Measurements from ENCODE around the gene FOXS1.

FOXS1 gene

DNA sequence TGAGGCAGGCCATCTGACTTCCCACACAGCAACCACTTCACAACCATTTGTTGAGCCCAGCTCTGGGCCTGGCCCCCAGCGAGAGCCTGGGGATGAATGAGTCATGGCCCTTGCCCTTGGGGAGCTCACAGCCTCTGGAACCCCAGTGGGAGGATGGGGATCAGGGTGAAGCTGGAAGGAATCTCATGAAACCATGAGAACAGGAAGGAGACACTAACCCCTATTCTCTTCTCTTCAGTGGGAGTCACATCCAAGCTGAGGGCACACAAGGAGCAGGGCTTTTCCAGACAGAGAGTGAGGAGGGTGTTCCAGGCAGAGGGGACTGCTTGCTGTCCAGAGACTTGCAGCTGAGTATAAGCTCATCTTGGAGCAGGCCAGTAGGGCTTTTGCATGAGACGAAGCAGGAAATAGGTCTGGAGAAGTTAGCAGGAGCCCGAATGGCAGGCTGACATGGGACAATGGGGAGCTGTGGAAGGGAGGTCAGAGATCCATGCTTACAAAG is 7.5 kb downstream of the FOXS1 start:
- TF ChIP-seq, protein P1, sequence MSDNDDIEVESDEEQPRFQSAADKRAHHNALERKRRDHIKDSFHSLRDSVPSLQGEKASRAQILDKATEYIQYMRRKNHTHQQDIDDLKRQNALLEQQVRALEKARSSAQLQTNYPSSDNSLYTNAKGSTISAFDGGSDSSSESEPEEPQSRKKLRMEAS (IDR thresholded peaks at IDR 0.05), result no peak
- TF ChIP-seq ZBTB7A (IDR thresholded peaks at IDR 0.05; ENCODE audit: low read depth) (no peak), FOXM1 (IDR thresholded peaks at IDR 0.05; ENCODE audit: borderline replicate concordance, low read depth) (no peak), TCF12 (IDR thresholded peaks at IDR 0.05; ENCODE audit: low read depth) (no peak), CEBPB (IDR thresholded peaks at IDR 0.05) (no peak), RAD21 (IDR thresholded peaks at IDR 0.05; ENCODE audit: low read depth) (no peak), TAF1 (IDR thresholded peaks at IDR 0.05; ENCODE audit: low read depth) (no peak), TEAD4 (IDR thresholded peaks at IDR 0.05) (no peak), EGR1 (IDR thresholded peaks at IDR 0.05) (no peak)
- TF ChIP-seq, protein P2, sequence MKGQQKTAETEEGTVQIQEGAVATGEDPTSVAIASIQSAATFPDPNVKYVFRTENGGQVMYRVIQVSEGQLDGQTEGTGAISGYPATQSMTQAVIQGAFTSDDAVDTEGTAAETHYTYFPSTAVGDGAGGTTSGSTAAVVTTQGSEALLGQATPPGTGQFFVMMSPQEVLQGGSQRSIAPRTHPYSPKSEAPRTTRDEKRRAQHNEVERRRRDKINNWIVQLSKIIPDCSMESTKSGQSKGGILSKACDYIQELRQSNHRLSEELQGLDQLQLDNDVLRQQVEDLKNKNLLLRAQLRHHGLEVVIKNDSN (IDR thresholded peaks at IDR 0.05), result no peak

DNA sequence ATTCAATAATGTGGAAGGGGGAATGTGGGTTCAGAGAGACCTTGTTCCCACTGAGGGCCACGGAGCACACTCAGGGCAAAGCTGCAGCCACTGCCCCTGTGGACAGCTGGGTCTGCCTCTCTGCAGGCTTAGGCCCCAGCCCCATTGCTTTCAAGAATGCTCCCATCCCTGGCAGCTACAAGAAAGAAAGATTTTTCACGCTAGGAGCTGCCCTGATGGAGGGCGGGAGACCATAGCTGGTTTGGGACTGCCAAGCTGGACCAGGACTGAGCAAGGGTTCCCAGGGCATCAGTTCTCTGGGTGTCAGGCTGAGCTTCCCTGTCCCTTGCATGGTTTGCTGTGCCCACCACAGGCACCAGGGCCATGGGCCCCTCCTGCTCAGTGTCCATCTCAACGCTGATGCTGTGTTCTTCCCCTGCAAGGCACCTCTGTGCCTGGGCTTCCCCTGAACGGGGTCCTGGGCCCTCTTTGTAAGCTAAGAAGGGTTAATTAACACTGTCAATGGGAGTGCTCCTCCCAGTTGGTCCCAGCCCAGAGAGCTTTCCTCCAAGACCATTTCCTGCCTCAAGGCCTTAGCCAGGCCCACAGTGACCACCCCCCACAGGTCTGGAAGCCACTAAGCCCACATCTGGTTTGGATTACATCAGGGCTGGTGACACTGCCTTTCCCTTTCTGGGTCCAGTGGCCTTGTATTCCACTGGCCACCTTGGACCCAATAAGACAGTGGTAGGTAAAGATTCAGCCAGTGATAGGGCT is 8.4 kb downstream of the FOXS1 start:
- TF ChIP-seq TCF12 (IDR thresholded peaks at IDR 0.05; ENCODE audit: low read depth) (peak; percentile 22; the same call in 1 of the 2 replicates), EP300 (IDR thresholded peaks at IDR 0.05; ENCODE audit: borderline replicate concordance) (no peak), EGR1 (IDR thresholded peaks at IDR 0.05) (no peak), TEAD4 (IDR thresholded peaks at IDR 0.05) (no peak)

DNA sequence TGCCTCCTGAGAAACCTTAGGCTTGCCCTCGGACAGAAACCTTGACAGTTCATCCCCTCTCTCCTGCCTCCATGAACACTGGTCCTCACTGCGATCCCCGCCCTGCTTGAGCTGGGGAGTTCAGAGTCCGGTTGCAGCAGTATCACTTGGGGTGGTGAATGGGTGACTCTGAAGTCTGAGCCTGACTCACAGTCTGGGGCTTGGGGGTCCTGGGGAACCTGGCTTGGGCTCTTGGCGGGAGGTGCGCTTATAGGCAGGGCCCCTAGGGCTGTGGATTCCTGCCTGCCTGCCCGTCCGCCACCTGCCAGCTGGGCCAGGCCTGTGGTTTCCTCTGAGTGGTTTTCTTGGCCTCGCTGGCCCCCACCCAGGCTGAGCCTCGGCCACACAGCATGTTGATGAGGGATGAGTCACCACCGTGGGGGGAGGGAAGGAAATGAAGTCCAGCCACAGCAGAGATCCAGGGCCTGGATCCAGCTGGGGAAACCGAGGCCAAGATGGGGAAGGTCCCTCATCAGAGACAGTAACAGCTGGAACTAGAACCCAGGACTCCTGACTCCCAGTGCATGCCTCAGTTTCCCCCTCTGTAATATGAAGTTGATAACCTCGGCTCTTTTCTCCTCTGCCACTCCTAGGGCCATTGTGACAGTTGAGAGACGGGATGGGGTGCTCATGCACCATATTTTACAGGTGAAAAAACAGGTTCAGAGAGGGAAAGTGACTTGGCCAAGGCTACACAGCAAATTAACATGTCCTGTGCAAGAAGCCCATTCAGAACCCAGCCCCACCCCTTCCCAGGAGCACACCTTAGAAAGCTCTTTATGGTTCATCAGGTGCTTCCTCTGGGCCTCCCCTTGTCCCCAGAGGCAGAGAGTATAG is 9.2 kb downstream of the FOXS1 start:
- TF ChIP-seq FOXM1 (IDR thresholded peaks at IDR 0.05; ENCODE audit: borderline replicate concordance, low read depth) (peak; percentile 58; the same call in 1 of the 2 replicates), EP300 (IDR thresholded peaks at IDR 0.05; ENCODE audit: borderline replicate concordance) (peak; percentile 86), TCF12 (IDR thresholded peaks at IDR 0.05; ENCODE audit: low read depth) (peak; percentile 94), ZBTB7A (IDR thresholded peaks at IDR 0.05; ENCODE audit: low read depth) (peak; percentile 78; the same call in 1 of the 2 replicates), CREB1 (IDR thresholded peaks at IDR 0.05; ENCODE audit: low read depth) (no peak), TEAD4 (IDR thresholded peaks at IDR 0.05) (peak; percentile 56; the same call in 1 of the 2 replicates), TAF1 (IDR thresholded peaks at IDR 0.05; ENCODE audit: low read depth) (no peak), YY1 (IDR thresholded peaks at IDR 0.05; ENCODE audit: low read depth) (no peak), NFIC (IDR thresholded peaks at IDR 0.05) (peak; percentile 82)
- TF ChIP-seq, protein P1 (IDR thresholded peaks at IDR 0.05), result peak; percentile 80

DNA sequence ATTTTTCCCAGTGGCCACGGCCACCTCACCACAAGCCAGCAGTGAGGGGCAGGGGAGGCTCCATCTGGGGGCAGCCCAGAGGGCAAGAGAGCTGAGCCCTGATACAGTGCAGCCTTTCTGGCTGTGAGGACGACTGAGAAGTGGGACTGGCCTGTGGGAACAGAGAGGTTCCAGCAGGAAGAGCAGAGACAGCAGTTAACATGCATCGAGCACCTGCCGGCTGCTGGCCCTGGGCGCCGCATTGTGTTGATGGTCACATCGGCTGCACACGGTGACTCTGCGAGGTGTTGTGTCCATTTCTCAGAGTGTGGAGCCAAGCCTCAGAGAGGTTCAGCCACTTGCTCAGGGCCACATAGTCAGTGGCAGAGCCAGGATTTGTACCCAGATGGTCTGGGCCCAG is 9.8 kb downstream of the FOXS1 start:
- TF ChIP-seq RAD21 (IDR thresholded peaks at IDR 0.05; ENCODE audit: low read depth), result no peak
- TF ChIP-seq NFIC (IDR thresholded peaks at IDR 0.05), result no peak
- no peak for TF ChIP-seq EGR1 (IDR thresholded peaks at IDR 0.05)
- TF ChIP-seq EP300 (IDR thresholded peaks at IDR 0.05; ENCODE audit: borderline replicate concordance), result no peak
- no peak for TF ChIP-seq FOXM1 (IDR thresholded peaks at IDR 0.05; ENCODE audit: borderline replicate concordance, low read depth)
- TF ChIP-seq CREB1 (IDR thresholded peaks at IDR 0.05; ENCODE audit: low read depth), result no peak
- no peak for TF ChIP-seq TAF1 (IDR thresholded peaks at IDR 0.05; ENCODE audit: low read depth)
- TF ChIP-seq CEBPB (IDR thresholded peaks at IDR 0.05), result no peak
- TF ChIP-seq, protein P2 (IDR thresholded peaks at IDR 0.05), result no peak
- TF ChIP-seq, protein P1 (IDR thresholded peaks at IDR 0.05), result no peak
- no peak for TF ChIP-seq TCF12 (IDR thresholded peaks at IDR 0.05; ENCODE audit: low read depth)

DNA sequence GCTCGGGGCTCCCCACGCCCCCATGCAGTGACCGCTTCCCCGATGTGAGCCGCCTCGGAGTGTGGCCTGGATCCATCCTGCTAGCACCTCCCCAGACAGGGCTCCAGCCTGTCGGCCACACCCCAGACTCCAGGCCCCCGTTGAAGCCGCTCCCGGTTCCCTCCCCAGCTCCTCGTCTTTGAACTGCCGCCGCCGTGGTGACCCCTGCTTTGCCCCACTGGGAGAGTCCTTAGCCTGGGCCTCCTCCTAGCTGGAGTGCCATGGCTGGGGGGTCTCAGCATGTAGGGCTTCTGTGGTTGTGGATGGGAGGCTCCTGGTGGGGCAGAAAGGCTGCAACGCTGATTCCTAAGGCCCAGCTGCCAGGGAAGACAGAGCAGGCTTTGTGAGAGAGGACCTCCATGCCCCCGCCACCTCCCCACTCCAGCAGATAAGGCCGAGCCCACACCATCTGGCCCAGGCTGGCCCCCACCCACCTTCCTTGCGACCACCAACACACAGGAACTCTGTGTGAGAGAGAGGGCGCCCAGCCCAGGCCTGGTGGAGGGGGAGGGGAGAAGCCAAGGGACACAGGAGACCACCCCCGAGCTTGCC is 11.4 kb downstream of the FOXS1 start:
- TF ChIP-seq RAD21 (IDR thresholded peaks at IDR 0.05; ENCODE audit: low read depth) (no peak), NFIC (IDR thresholded peaks at IDR 0.05) (no peak), TEAD4 (IDR thresholded peaks at IDR 0.05) (no peak), TCF12 (IDR thresholded peaks at IDR 0.05; ENCODE audit: low read depth) (no peak), EGR1 (IDR thresholded peaks at IDR 0.05) (no peak), TAF1 (IDR thresholded peaks at IDR 0.05; ENCODE audit: low read depth) (no peak), FOXM1 (IDR thresholded peaks at IDR 0.05; ENCODE audit: borderline replicate concordance, low read depth) (no peak), CEBPB (IDR thresholded peaks at IDR 0.05) (no peak), CREB1 (IDR thresholded peaks at IDR 0.05; ENCODE audit: low read depth) (no peak), ZBTB7A (IDR thresholded peaks at IDR 0.05; ENCODE audit: low read depth) (no peak), EP300 (IDR thresholded peaks at IDR 0.05; ENCODE audit: borderline replicate concordance) (no peak), YY1 (IDR thresholded peaks at IDR 0.05; ENCODE audit: low read depth) (no peak)
- TF ChIP-seq, protein P1 (IDR thresholded peaks at IDR 0.05), result no peak
- TF ChIP-seq, protein P3, sequence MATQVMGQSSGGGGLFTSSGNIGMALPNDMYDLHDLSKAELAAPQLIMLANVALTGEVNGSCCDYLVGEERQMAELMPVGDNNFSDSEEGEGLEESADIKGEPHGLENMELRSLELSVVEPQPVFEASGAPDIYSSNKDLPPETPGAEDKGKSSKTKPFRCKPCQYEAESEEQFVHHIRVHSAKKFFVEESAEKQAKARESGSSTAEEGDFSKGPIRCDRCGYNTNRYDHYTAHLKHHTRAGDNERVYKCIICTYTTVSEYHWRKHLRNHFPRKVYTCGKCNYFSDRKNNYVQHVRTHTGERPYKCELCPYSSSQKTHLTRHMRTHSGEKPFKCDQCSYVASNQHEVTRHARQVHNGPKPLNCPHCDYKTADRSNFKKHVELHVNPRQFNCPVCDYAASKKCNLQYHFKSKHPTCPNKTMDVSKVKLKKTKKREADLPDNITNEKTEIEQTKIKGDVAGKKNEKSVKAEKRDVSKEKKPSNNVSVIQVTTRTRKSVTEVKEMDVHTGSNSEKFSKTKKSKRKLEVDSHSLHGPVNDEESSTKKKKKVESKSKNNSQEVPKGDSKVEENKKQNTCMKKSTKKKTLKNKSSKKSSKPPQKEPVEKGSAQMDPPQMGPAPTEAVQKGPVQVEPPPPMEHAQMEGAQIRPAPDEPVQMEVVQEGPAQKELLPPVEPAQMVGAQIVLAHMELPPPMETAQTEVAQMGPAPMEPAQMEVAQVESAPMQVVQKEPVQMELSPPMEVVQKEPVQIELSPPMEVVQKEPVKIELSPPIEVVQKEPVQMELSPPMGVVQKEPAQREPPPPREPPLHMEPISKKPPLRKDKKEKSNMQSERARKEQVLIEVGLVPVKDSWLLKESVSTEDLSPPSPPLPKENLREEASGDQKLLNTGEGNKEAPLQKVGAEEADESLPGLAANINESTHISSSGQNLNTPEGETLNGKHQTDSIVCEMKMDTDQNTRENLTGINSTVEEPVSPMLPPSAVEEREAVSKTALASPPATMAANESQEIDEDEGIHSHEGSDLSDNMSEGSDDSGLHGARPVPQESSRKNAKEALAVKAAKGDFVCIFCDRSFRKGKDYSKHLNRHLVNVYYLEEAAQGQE (IDR thresholded peaks at IDR 0.05; ENCODE audit: low read depth), result no peak
- TF ChIP-seq, protein P2 (IDR thresholded peaks at IDR 0.05), result no peak
